Lower lobe of right lung (tissue), 2 donors: ENCODE data around the gene CYTH3. TPM values are rescaled to one million over a fixed set of nuclear protein-coding genes. Genes with fewer than 3 reads are reported as not detected.

Experiments
- ATAC-seq, 2 donors: fragments of 200-7000 bp; cut with Tn5 transposase; one replicate each; pipeline ENCODE4 v1.9.1; 2020 to 2022; ENCODE audit warnings: mild to moderate bottlenecking in 2 of 2, moderate library complexity in 2 of 2
- DNase-seq: peaks from one replicate; pipeline ENCODE4 v3.0.0-alpha.2; 2020
- H3K27ac ChIP-seq: fragments of 200-600 bp; one replicate; pipeline ENCODE4 v1.8.0; 2022
- H3K27me3 ChIP-seq: fragments of 200-600 bp; one replicate; pipeline ENCODE4 v1.8.0; 2022; ENCODE audit warnings: low read depth
- H3K36me3 ChIP-seq: fragments of 200-600 bp; one replicate; pipeline ENCODE4 v1.8.0; 2022; ENCODE audit warnings: mild to moderate bottlenecking
- H3K4me1 ChIP-seq: fragments of 200-600 bp; one replicate; pipeline ENCODE4 v1.8.0; 2022
- H3K4me3 ChIP-seq: fragments of 200-600 bp; one replicate; pipeline ENCODE4 v1.8.0; 2022; ENCODE audit warnings: mild to moderate bottlenecking
- H3K9me3 ChIP-seq: fragments of 200-600 bp; one replicate; pipeline ENCODE4 v1.8.0; 2022
- CTCF ChIP-seq: fragments of 200-600 bp; IDR thresholded peaks from one replicate; pipeline ENCODE4 v1.8.0; 2022; ENCODE audit warnings: antibody characterized with exemption, mild to moderate bottlenecking
- intact Hi-C: fragments of 100-400 bp; cut with DNase I; formaldehyde crosslinking; loops from one replicate; pipeline ENCODE4 v1.11.0; 2022
- total RNA-seq: library from RNA; stranded (reverse); fragmentation: NEBNext Ultra II Directional; extraction: Animal tissue kit (Norgen Biotek cat#: 25700); gene quantifications from one replicate; pipeline ENCODE4 v1.2.1, GENCODE V29; 2021
- donor health status: DM: no; HTN: yes; CAD: no; lungs with severe emphysema.

Gene CYTH3
- total RNA-seq, 1 donor from 2014 or later: 26.1 TPM

DNA sequence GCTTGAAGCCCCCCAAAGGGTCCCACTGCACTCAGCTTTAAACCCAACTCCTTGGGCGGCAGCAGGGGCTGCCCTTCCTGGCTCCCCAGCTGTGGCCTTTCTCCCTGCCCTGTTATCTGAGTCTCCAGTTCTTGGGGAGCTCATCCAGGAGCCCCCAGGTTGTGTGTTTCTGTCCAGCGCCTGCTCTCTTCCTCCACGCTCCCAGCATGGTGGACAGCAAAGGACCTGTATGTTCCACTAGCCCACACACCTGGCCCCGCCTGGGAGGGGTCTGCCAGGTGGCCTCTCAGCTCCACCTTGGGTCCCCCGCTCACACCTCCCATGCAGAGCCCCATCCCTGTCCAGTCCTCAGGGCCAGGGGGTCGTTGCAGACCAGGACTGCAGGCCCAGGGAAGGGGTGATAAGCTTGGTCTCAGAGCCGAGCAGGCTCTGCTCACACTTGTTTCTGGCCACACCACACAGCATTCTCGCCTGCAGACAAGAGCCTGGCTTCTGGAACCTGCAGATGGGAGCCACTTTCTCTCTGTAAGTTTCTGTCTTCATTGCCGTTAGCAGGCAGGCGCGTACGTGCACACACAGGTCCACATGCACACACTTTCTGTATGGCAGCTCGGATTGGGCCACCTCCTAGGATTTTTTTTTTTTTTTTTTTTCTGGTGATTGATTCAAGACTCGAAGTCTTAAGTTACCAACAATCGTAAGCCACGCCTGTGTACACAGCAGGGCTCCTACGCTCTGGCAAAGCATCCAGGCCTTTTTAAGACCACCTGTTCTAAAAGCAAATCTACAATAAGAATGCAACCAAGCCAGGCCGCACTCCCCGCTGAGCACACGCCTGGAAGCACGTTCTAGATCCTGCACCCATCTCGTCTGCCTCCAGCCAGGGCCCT lies 104.6 kb downstream of the CYTH3 start:
- no peaks in the 10 kb centered on the region for H3K9me3 ChIP-seq
- ATAC-seq (no peak), DNase-seq (no peak)
- no peak overlapping the region for H3K27ac ChIP-seq
- no peak for TF ChIP-seq CTCF
- no peaks in the 10 kb centered on the region for H3K4me1 ChIP-seq
- no peaks in the 10 kb centered on the region for H3K27me3 ChIP-seq
- H3K4me3 ChIP-seq: no peak overlapping the region
- intact Hi-C loops: no loop called here
- H3K36me3 ChIP-seq: peaks cover 60% of the 10 kb centered on the region

GRCh38 chr7:6167004-6167551 lies 105.3 kb downstream of the CYTH3 start:
- no peak for TF ChIP-seq CTCF
- Histone ChIP-seq H3K36me3 (peaks cover 63% of the 10 kb centered on the region), H3K4me3 (no peak overlapping the region), H3K4me1 (no peaks in the 10 kb centered on the region), H3K9me3 (no peaks in the 10 kb centered on the region), H3K27me3 (no peaks in the 10 kb centered on the region), H3K27ac (no peak overlapping the region)
- intact Hi-C loops: no loop called here
- no peak for DNase-seq
- ATAC-seq: no peak

- ATAC-seq: no peak
- intact Hi-C loops: no loop called here
These were observed 106.0 kb downstream of the CYTH3 start for GRCh38 chr7:6166443-6166891.

DNA sequence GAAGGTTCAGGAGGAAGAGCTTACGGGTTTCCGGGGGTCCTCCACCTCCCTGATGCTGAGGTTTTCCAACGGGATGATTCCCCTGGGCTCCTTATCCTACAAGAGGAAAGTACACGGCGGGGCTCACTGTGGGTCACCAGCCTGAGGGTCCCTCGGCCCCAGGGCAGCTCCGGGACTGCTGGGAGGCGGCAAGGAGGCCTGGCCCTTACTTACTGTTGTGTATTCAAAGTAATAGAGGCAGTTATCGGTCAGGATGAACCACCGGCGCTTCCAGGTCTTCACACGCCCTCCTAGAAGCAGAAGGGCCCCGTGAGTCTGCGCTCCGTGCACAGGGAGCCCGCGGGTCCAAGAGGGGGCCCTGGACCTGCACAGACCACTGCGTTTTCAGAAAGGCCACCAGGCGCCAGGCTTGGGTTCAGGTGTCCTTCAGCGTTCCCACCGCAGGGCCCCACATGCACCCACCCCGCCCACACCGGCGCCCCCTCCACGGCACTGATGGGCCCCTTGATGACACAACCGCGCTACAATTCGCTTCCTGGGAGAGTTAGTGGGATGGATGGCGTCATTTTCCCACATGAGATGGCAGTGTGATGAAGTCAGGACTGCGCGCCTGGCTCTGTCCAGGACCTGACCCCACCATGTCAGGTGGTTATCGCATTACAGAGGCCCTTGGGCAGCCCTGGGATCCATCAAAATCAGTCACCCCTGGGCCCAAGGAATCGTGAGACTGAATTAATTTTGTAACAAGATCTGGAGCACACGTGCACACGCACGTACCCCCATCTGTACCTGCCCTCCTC lies 106.7 kb downstream of the CYTH3 start:
- intact Hi-C loops: no loop called here
- Histone ChIP-seq H3K27me3 (no peaks in the 10 kb centered on the region), H3K27ac (no peak overlapping the region), H3K9me3 (no peaks in the 10 kb centered on the region), H3K36me3 (peaks cover 70% of the 10 kb centered on the region), H3K4me1 (no peaks in the 10 kb centered on the region), H3K4me3 (no peak overlapping the region)
- DNase-seq (no peak), ATAC-seq (no peak)
- no peak for TF ChIP-seq CTCF

More at GRCh38 chr7:6166443-6166891, 106.0 kb downstream of the CYTH3 start:
- no peak for TF ChIP-seq CTCF
- H3K9me3 ChIP-seq: no peaks in the 10 kb centered on the region
- H3K4me3 ChIP-seq: no peak overlapping the region
- no peak overlapping the region for H3K27ac ChIP-seq
- no peak for DNase-seq
- H3K27me3 ChIP-seq: no peaks in the 10 kb centered on the region
- H3K36me3 ChIP-seq: peaks cover 69% of the 10 kb centered on the region
- H3K4me1 ChIP-seq: no peaks in the 10 kb centered on the region

GRCh38 chr7:6165075-6165474 lies 107.3 kb downstream of the CYTH3 start:
- H3K36me3 ChIP-seq: peaks cover 64% of the 10 kb centered on the region
- no peak for ATAC-seq

More at GRCh38 chr7:6165075-6165474, 107.3 kb downstream of the CYTH3 start:
- peaks cover 5% of the 10 kb centered on the region for H3K4me1 ChIP-seq
- no peaks in the 10 kb centered on the region for H3K27me3 ChIP-seq
- intact Hi-C loops: no loop called here
- no peak for TF ChIP-seq CTCF
- no peak overlapping the region for H3K27ac ChIP-seq
- DNase-seq: no peak
- no peaks in the 10 kb centered on the region for H3K9me3 ChIP-seq
- H3K4me3 ChIP-seq: no peak overlapping the region
